Erythroblast (primary cell): Measurements from ENCODE around the gene MPPED2.

Source experiments
- GATA1 ChIP-seq: IDR thresholded peaks from 2 replicates; pipeline ENCODE4 v1.6.1; 2011; ENCODE audit warnings: low read depth, mild to moderate bottlenecking, control low read depth, low read length, moderate library complexity
- POLR2A ChIP-seq: IDR thresholded peaks from 2 replicates; pipeline ENCODE4 v1.6.1; 2011; ENCODE audit warnings: mild to moderate bottlenecking, low read length

GRCh38 chr11:30380846-30381245 is 205.3 kb downstream of the MPPED2 start:
- TF ChIP-seq POLR2A, result no peak
- TF ChIP-seq GATA1, result no peak
